ENCODE measurements around the gene HOXA4.

Gene HOXA4

DNA sequence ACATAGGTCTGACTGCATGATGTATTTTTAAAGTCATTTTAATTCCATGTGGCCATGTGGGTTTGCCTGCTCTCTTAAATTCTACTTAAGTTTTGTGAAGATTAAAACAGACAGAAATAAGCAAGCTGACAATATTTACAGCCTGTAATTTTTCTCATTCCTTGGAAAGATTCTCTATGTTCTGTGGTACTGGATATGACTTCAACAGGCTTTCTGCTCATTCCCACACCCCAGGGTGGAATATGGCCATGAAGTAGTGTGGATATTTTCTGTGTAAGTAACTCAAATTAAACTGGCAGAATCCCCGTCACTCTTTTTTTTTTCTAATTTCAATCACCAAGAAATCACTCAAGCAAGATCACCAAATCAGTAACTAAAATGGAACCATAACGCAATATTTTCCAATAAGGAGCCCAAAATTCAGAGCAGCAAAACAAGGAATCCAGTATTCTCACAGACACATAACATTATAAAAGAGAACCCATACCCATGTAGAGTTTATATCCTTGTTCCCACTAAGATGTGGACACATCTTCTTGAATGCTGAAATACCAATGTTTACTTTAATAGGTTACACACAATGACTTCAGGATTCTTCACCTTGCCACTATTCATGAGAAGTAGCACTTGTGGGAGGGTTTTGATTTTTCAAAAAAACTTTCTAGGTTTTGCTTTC is 7.2 kb upstream of the HOXA4 start:
- TF ChIP-seq EZH2 (optimal IDR thresholded peaks at IDR 0.05; ENCODE audit: low read depth, low read length), result no peak
- TF ChIP-seq, protein P1, sequence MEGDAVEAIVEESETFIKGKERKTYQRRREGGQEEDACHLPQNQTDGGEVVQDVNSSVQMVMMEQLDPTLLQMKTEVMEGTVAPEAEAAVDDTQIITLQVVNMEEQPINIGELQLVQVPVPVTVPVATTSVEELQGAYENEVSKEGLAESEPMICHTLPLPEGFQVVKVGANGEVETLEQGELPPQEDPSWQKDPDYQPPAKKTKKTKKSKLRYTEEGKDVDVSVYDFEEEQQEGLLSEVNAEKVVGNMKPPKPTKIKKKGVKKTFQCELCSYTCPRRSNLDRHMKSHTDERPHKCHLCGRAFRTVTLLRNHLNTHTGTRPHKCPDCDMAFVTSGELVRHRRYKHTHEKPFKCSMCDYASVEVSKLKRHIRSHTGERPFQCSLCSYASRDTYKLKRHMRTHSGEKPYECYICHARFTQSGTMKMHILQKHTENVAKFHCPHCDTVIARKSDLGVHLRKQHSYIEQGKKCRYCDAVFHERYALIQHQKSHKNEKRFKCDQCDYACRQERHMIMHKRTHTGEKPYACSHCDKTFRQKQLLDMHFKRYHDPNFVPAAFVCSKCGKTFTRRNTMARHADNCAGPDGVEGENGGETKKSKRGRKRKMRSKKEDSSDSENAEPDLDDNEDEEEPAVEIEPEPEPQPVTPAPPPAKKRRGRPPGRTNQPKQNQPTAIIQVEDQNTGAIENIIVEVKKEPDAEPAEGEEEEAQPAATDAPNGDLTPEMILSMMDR (IDR thresholded peaks at IDR 0.05; ENCODE audit: low read length), result no peak
- no peak for TF ChIP-seq EZH2phosphoT487 (IDR thresholded peaks at IDR 0.05; ENCODE audit: low read length)
- H3K9me2 ChIP-seq (replicated peaks; ENCODE audit: insufficient read depth, low read length), result no peaks in the 10 kb centered on the region
- H3K9ac ChIP-seq (ENCODE audit: low read length), result no peak overlapping the region
- no peak overlapping the region for H3K4me2 ChIP-seq (ENCODE audit: low read depth, low read length)
- no peaks in the 10 kb centered on the region for H3K36me3 ChIP-seq (replicated peaks; ENCODE audit: insufficient read depth, low read length)
- H3K9me3 ChIP-seq (replicated peaks; ENCODE audit: insufficient read depth, low read length), result no peaks in the 10 kb centered on the region
- H3K4me1 ChIP-seq (ENCODE audit: low read length), result no peaks in the 10 kb centered on the region
- H2AFZ ChIP-seq (ENCODE audit: low read length), result no peak overlapping the region
- no peak overlapping the region for H3K4me3 ChIP-seq (ENCODE audit: low read length)
- H3K79me2 ChIP-seq (ENCODE audit: low read length), result no peaks in the 10 kb centered on the region
- H3K27ac ChIP-seq (ENCODE audit: low read length), result no peak overlapping the region
- H3K27me3 ChIP-seq (replicated peaks; ENCODE audit: insufficient read depth, low read length), result no peaks in the 10 kb centered on the region
- no peak for DNase-seq
- no peaks in the 10 kb centered on the region for H3F3A ChIP-seq (ENCODE audit: insufficient read depth, low read length)
- H4K20me1 ChIP-seq (ENCODE audit: insufficient read depth, low read length), result no peaks in the 10 kb centered on the region

DNA sequence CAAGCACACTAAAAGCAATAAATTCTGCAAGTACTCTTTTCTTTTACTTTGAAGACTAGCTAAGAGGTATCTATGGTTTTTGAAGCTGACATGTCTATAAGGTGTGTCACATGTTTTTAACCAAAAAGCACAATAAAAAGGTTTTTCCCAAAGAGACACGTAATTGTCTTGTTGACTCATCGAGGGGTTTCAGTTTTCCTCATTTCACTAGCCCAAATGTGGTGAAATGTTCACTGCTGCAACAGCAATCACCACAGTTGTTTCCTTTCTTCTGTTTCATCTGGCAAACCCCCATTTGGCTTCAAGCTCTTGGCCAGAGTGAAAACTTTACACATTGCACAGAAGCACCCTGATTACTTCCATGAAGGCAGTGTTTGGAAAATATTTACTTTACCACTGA is 3.8 kb upstream of the HOXA4 start:
- Histone ChIP-seq H3K36me3 (replicated peaks; ENCODE audit: insufficient read depth, low read length) (no peaks in the 10 kb centered on the region), H3K9ac (ENCODE audit: low read length) (no peak overlapping the region), H3K9me3 (replicated peaks; ENCODE audit: insufficient read depth, low read length) (no peaks in the 10 kb centered on the region), H3K27me3 (replicated peaks; ENCODE audit: insufficient read depth, low read length) (peaks cover 3% of the 10 kb centered on the region; the same call in 1 of the 2 replicates), H4K20me1 (ENCODE audit: insufficient read depth, low read length) (no peaks in the 10 kb centered on the region), H3K79me2 (ENCODE audit: low read length) (no peaks in the 10 kb centered on the region), H2AFZ (ENCODE audit: low read length) (no peak overlapping the region), H3K4me3 (ENCODE audit: low read length) (no peak overlapping the region), H3K4me2 (ENCODE audit: low read depth, low read length) (no peak overlapping the region), H3K4me1 (ENCODE audit: low read length) (no peaks in the 10 kb centered on the region), H3K27ac (ENCODE audit: low read length) (no peak overlapping the region), H3F3A (ENCODE audit: insufficient read depth, low read length) (no peaks in the 10 kb centered on the region), H3K9me2 (replicated peaks; ENCODE audit: insufficient read depth, low read length) (no peaks in the 10 kb centered on the region)
- no peak for DNase-seq
- TF ChIP-seq EZH2 (optimal IDR thresholded peaks at IDR 0.05; ENCODE audit: low read depth, low read length), result no peak
- TF ChIP-seq, protein P1 (IDR thresholded peaks at IDR 0.05; ENCODE audit: low read length), result no peak
- TF ChIP-seq EZH2phosphoT487 (IDR thresholded peaks at IDR 0.05; ENCODE audit: low read length), result no peak

DNA sequence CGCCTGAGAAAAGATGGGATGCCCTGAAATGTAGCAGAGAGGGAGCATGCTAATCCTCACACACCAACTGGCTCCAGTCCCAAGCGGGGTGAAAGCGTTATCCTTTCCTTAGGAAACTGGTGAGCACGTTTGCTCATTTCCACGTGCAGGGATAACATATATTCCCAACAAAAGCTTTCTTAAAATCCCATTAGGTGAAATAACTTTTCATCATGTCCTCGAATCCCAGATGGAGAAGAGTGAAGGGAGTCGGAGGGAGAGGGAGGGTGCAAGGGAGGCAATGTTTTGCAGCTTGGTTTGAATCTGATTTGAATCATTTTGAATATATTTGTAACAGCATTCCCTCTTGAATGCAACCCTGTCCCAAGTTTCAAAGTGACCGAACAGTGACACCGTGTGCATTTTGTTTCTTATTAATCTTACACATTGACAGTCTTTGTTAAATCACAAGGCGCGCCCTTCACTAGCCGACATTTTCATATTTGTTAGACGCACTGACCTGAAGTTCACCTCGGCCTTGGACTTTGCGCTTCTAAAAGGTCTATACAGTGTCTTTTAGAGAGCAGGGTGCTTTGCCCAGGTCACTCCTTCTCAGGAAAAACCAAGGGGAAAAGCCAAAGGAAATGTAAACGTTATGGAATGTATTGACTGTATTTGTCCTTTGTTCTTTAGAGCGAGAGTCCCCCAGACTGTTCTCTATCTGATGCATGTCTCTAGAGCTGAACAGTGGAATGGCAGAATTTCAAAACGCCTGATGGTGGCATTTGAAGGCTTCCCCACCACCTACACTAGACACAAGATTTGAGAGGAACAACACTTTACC is 3.1 kb upstream of the HOXA4 start:
- Histone ChIP-seq H3K4me1 (ENCODE audit: low read length) (no peaks in the 10 kb centered on the region), H3K9ac (ENCODE audit: low read length) (no peak overlapping the region), H3K4me3 (ENCODE audit: low read length) (no peak overlapping the region), H3K79me2 (ENCODE audit: low read length) (no peaks in the 10 kb centered on the region), H3F3A (ENCODE audit: insufficient read depth, low read length) (no peaks in the 10 kb centered on the region), H3K9me2 (replicated peaks; ENCODE audit: insufficient read depth, low read length) (no peaks in the 10 kb centered on the region), H3K9me3 (replicated peaks; ENCODE audit: insufficient read depth, low read length) (no peaks in the 10 kb centered on the region), H4K20me1 (ENCODE audit: insufficient read depth, low read length) (no peaks in the 10 kb centered on the region), H2AFZ (ENCODE audit: low read length) (no peak overlapping the region), H3K4me2 (ENCODE audit: low read depth, low read length) (no peak overlapping the region), H3K27ac (ENCODE audit: low read length) (no peak overlapping the region), H3K36me3 (replicated peaks; ENCODE audit: insufficient read depth, low read length) (no peaks in the 10 kb centered on the region), H3K27me3 (replicated peaks; ENCODE audit: insufficient read depth, low read length) (peaks cover 3% of the 10 kb centered on the region; the same call in 1 of the 2 replicates)
- DNase-seq, result no peak
- TF ChIP-seq EZH2phosphoT487 (IDR thresholded peaks at IDR 0.05; ENCODE audit: low read length) (no peak), EZH2 (optimal IDR thresholded peaks at IDR 0.05; ENCODE audit: low read depth, low read length) (no peak)
- TF ChIP-seq, protein P1 (IDR thresholded peaks at IDR 0.05; ENCODE audit: low read length), result no peak
